K562 (cell line): ENCODE measurements around the gene TMEM184B. TPM values are rescaled to one million over a fixed set of nuclear protein-coding genes. Genes with fewer than 3 reads are reported as not detected.

ENCODE experiments used
- CEBPZ ChIP-seq: fragments of 150-350 bp; IDR thresholded peaks from 2 replicates; pipeline ENCODE4 v1.6.1; 2014; ENCODE audit warnings: low read depth, mild to moderate bottlenecking, low read length, borderline replicate concordance
- CTBP1 ChIP-seq: fragments of 450-650 bp; IDR thresholded peaks from 2 replicates; pipeline ENCODE4 v1.6.1; 2016; ENCODE audit warnings: borderline replicate concordance
- E2F3 ChIP-seq: fragments of 250-450 bp; sonication (Bioruptor Pico); IDR thresholded peaks from 2 replicates; pipeline ENCODE4 v1.4.0; 2020; ENCODE audit warnings: mild to moderate bottlenecking
- E2F6 ChIP-seq, 2 experiments: IDR thresholded peaks; 2 replicates each; pipeline ENCODE4 v1.6.1; 2011; ENCODE audit warnings: borderline replicate concordance in 1 of 2, control low read depth in 1 of 2, low read depth in 1 of 2, low read length in 1 of 2, mild to moderate bottlenecking in 1 of 2, mixed read lengths in 1 of 2, moderate library complexity in 1 of 2; ENCODE audit not compliant: insufficient read depth in 1 of 2, insufficient read length in 1 of 2, poor library complexity in 1 of 2, severe bottlenecking in 1 of 2; ENCODE audit errors: extremely low read depth in 1 of 2
- FOSL1 ChIP-seq: fragments of 200-800 bp; sonication (Bioruptor generic); conservative IDR thresholded peaks from 2 replicates; pipeline ENCODE4 v1.6.1; 2016; ENCODE audit warnings: missing genetic modification characterization, missing compliant biosample characterization
- HEY1 ChIP-seq: fragments of 250-450 bp; sonication (Bioruptor Pico); IDR thresholded peaks from 2 replicates; pipeline ENCODE4 v1.5.0; 2020; ENCODE audit warnings: mild to moderate bottlenecking, moderate library complexity, borderline replicate concordance
- IRF1 ChIP-seq: sonication (generic); formaldehyde crosslinking; IDR thresholded peaks from 2 replicates; pipeline ENCODE4 v1.8.0; 2022; ENCODE audit warnings: missing genetic modification reagents, mild to moderate bottlenecking, borderline replicate concordance
- KLF13 ChIP-seq: fragments of 450-650 bp; IDR thresholded peaks from 2 replicates; pipeline ENCODE4 v1.6.1; 2016; ENCODE audit warnings: missing genetic modification characterization, low read depth, mild to moderate bottlenecking, missing compliant biosample characterization, moderate library complexity, borderline replicate concordance
- MLLT1 ChIP-seq, 2 experiments: fragments of 450-650 bp; IDR thresholded peaks; 2 replicates each; pipeline ENCODE4 v1.6.1; 2016
- NCOA1 ChIP-seq: fragments of 450-650 bp; IDR thresholded peaks from 2 replicates; pipeline ENCODE4 v1.6.1; 2016; ENCODE audit warnings: low read depth
- POLR2AphosphoS2 ChIP-seq: IDR thresholded peaks from 2 replicates; pipeline ENCODE4 v1.6.1; 2012; ENCODE audit warnings: low read length, improper control_type of control experiment
- SMARCC2 ChIP-seq: fragments of 450-650 bp; IDR thresholded peaks from 2 replicates; pipeline ENCODE4 v1.6.1; 2017; ENCODE audit warnings: antibody characterized with exemption, moderate library complexity, mild to moderate bottlenecking, low read depth
- SRSF3 ChIP-seq: fragments of 200-400 bp; formaldehyde crosslinking; IDR thresholded peaks from 2 replicates; pipeline ENCODE4 v1.6.1; 2016; ENCODE audit warnings: mild to moderate bottlenecking, low read length, moderate library complexity; ENCODE audit not compliant: insufficient read depth
- TAF9B ChIP-seq: fragments of 450-650 bp; IDR thresholded peaks from 2 replicates; pipeline ENCODE4 v1.6.1; 2018; ENCODE audit warnings: mild to moderate bottlenecking; ENCODE audit not compliant: partially characterized antibody
- ZKSCAN3 ChIP-seq: fragments of 250-450 bp; sonication (Bioruptor Pico); IDR thresholded peaks from 2 replicates; pipeline ENCODE4 v1.4.0; 2020
- ZNF121 ChIP-seq: sonication (generic); formaldehyde crosslinking; conservative IDR thresholded peaks from 2 replicates; pipeline ENCODE4 v1.8.0; 2022; ENCODE audit warnings: missing genetic modification reagents
- ZNF184 ChIP-seq: sonication (generic); formaldehyde crosslinking; IDR thresholded peaks from 2 replicates; pipeline ENCODE4 v1.5.0; 2020; ENCODE audit warnings: missing genetic modification reagents
- polyA plus RNA-seq, 8 experiments: library from polyadenylated mRNA; depleted of rRNA in 4 of 8; stranded (reverse) in 5 of 8; unstranded in 3 of 8; fragments of >200 nt; fragmentation: Nextera tagmentation in 2 of 8; fragmentation: Illumina TruSeq in 1 of 8; extraction: Ambion mirVana in 2 of 8; extraction: Trizol in 1 of 8; gene quantifications; 2 replicates each; pipeline versions ENCODE4 v1.2.1 to v1.2.3, GENCODE V29; 2011 to 2014; ENCODE audit warnings: inconsistent platforms in 1 of 8, missing spikeins in 1 of 8
- total RNA-seq, 7 experiments: library from RNA; depleted of rRNA in 6 of 7; stranded (reverse); fragments of >200 nt in 6 of 7; fragmentation: Illumina TruSeq in 2 of 7; extraction: Trizol in 2 of 7; gene quantifications; 2 replicates each; pipeline versions ENCODE4 v1.2.1 to v1.2.3, GENCODE V29; 2011 to 2021; ENCODE audit warnings: low replicate concordance in 1 of 7

TMEM184B gene
- total and polyA plus RNA-seq, 9 of the 15 experiments (the other 6 are each of a cell fraction or from before 2014, with no cell fraction given) = 0.31 to 25.1 (median 6.2) TPM

- no peak for TF ChIP-seq CEBPZ
- peak; percentile 43 for TF ChIP-seq TAF9B
- TF ChIP-seq SMARCC2 = no peak
- TF ChIP-seq MLLT1 (IDR thresholded peaks at IDR 0.05) = no peak
- TF ChIP-seq E2F6 (IDR thresholded peaks at IDR 0.05; ENCODE audit: borderline replicate concordance in 1 of 2, extremely low read depth in 1 of 2, insufficient read depth in 1 of 2, insufficient read length in 1 of 2, low read depth in 1 of 2, low read length in 1 of 2, poor library complexity in 1 of 2, severe bottlenecking in 1 of 2) = peak; percentile 72 to 88
- no peak for TF ChIP-seq SRSF3
- no peak for TF ChIP-seq POLR2AphosphoS2
- no peak for TF ChIP-seq E2F3 (CRISPR knock-in tag)
- 0 out of 2 replicates have a peak, but pooled peaks have one; percentile 29 for TF ChIP-seq ZNF121 (CRISPR knock-in tag)
- TF ChIP-seq KLF13 (tag) = no peak
- no peak for TF ChIP-seq ZNF184 (CRISPR knock-in tag)
- no peak for TF ChIP-seq CTBP1
- TF ChIP-seq FOSL1 = peak; percentile 72
- no peak for TF ChIP-seq IRF1 (CRISPR knock-in tag)
- TF ChIP-seq HEY1 (CRISPR knock-in tag) = no peak
- TF ChIP-seq ZKSCAN3 (CRISPR knock-in tag) = no peak
- TF ChIP-seq NCOA1 = no peak
Measured at GRCh38 chr22:38317995-38318715, 45.3 kb upstream of the TMEM184B start (continued).
